Right lung (tissue), 10 donors: Measurements from ENCODE around the gene ATF6. TPM values are rescaled to one million over a fixed set of nuclear protein-coding genes. Genes with fewer than 3 reads are reported as not detected.
A peak's percentile ranks its signal among the peaks of the same experiment; 100 is the strongest.
"Not testable (repeated sequence)": the region's sequence is repeated elsewhere in the genome, so short reads cannot be mapped to it uniquely, and the experiment has no call there.

Source experiments
- DNase-seq, 2 donors: peaks; one replicate each; pipeline ENCODE4 v3.0.0-alpha.2; 2013
- long read RNA-seq, 8 donors: transcript quantifications; one replicate each; lab custom pipeline, GENCODE V29; 2026
- polyA plus RNA-seq, 5 donors: library from polyadenylated mRNA; unstranded; fragments of 120-200 nt; gene quantifications; one replicate each; pipeline versions ENCODE4 v1.2.1 to v1.2.3, GENCODE V29; 2013; ENCODE audit warnings: inconsistent platforms in 1 of 5, low replicate concordance in 1 of 5; ENCODE audit not compliant: insufficient read length in 5 of 5, insufficient read depth in 1 of 5

ATF6 gene, protein sequence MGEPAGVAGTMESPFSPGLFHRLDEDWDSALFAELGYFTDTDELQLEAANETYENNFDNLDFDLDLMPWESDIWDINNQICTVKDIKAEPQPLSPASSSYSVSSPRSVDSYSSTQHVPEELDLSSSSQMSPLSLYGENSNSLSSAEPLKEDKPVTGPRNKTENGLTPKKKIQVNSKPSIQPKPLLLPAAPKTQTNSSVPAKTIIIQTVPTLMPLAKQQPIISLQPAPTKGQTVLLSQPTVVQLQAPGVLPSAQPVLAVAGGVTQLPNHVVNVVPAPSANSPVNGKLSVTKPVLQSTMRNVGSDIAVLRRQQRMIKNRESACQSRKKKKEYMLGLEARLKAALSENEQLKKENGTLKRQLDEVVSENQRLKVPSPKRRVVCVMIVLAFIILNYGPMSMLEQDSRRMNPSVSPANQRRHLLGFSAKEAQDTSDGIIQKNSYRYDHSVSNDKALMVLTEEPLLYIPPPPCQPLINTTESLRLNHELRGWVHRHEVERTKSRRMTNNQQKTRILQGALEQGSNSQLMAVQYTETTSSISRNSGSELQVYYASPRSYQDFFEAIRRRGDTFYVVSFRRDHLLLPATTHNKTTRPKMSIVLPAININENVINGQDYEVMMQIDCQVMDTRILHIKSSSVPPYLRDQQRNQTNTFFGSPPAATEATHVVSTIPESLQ
- polyA plus RNA-seq, result 10 to 100 TPM; 20.7 to 32.9 (median 29.8) TPM
- long read RNA-seq, donor 1, full-length matches to known transcripts, result 8 of 16 reads
- long read RNA-seq, donor 1, partial matches to known transcripts, result 8 of 16 reads
- long read RNA-seq, donor 1, other reads (novel, unspliced or antisense), result 0 of 16 reads
- long read RNA-seq, donor 2, full-length matches to known transcripts, result 5 of 5 reads
- long read RNA-seq, donor 2, partial matches to known transcripts, result 0 of 5 reads
- long read RNA-seq, donor 2, other reads (novel, unspliced or antisense), result 0 of 5 reads
- long read RNA-seq, donor 3, full-length matches to known transcripts, result 5 of 10 reads
- long read RNA-seq, donor 3, partial matches to known transcripts, result 5 of 10 reads
- long read RNA-seq, donor 3, other reads (novel, unspliced or antisense), result 0 of 10 reads
- long read RNA-seq, donor 4, full-length matches to known transcripts, result 6 of 13 reads
- long read RNA-seq, donor 4, partial matches to known transcripts, result 7 of 13 reads
- long read RNA-seq, donor 4, other reads (novel, unspliced or antisense), result 0 of 13 reads
- long read RNA-seq, donor 5, full-length matches to known transcripts, result 11 of 22 reads
- long read RNA-seq, donor 5, partial matches to known transcripts, result 11 of 22 reads
- long read RNA-seq, donor 5, other reads (novel, unspliced or antisense), result 0 of 22 reads
- long read RNA-seq, donor 6, full-length matches to known transcripts, result 7 of 19 reads
- long read RNA-seq, donor 6, partial matches to known transcripts, result 12 of 19 reads
- long read RNA-seq, donor 6, other reads (novel, unspliced or antisense), result 0 of 19 reads
- long read RNA-seq, donor 7, full-length matches to known transcripts, result 5 of 38 reads
- long read RNA-seq, donor 7, partial matches to known transcripts, result 33 of 38 reads
- long read RNA-seq, donor 7, other reads (novel, unspliced or antisense), result 0 of 38 reads
- long read RNA-seq, donor 8, full-length matches to known transcripts, result 1 of 1 reads
- long read RNA-seq, donor 8, partial matches to known transcripts, result 0 of 1 reads
- long read RNA-seq, donor 8, other reads (novel, unspliced or antisense), result 0 of 1 reads

- DNase-seq, result peak; percentile 91 to 94
Measured at GRCh38 chr1:161766102-161766981, at the start of gene ATF6. ATF6 (plus strand) TSS chr1:161766320; CDS start chr1:161766361, 41 bp downstream.

- DNase-seq, result no peak
Measured at GRCh38 chr1:161718559-161719324, 47.4 kb upstream of the ATF6 start.

DNA sequence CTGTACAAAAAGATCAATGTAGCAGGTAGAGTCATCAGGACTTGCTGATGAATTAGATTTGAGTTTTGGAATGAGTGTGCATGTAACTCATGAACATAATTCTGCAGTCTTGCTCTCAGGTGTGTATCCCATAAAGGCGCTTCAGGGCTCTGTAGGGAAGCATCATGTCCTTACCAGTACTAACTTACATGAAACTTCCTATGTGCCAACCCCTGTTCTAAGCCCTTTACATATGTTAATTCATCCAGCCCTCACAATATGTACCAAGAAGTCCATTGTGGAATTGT, 46.9 kb upstream of the ATF6 start:
- DNase-seq, result no peak

GRCh38 chr1:161720422-161720821, 45.7 kb upstream of the ATF6 start:
- no peak for DNase-seq

DNA sequence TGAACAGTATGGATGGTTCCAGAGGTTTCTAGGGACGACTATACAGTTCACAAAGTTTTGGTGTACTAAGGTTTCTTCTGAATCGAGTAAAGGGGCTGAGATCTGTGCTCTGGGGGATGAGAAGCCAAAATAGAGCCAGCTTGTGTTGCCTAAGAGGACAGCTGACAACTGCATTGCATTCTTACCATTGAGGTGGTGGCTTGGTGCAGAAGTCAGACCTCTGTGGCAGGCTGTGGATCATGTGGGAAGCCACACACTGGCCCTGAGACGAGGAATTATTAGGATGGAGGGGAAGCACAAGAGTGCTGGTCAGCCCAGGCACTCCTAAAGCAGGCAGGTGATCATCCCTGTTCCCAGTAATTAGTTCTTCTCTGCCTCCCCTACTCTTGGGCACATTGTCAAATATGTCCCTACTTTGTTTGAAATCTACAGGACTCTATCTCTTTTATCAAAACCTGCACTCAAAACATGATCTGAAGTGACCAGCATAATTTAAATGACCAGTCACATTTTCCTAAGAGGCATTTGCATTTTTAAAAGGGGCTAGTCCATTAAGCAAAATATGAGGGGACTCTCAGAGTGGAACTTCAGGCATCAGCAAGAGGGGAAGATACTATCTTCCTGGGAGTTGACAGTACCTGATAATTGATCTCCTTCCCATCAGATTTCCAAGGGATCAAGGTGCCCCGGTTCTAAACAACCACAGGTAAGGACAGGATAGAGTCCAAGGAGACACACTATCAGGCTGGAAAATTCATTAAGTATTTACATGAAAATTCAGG, 45.0 kb upstream of the ATF6 start, which contains the start of gene FCRLB:
Gene FCRLB (plus strand): TSS at position 589 of the 782 bp plus-strand sequence. CDS start 1,129 bp downstream, outside the sequence.
- DNase-seq, result no peak

GRCh38 chr1:161721738-161722343, 44.3 kb upstream of the ATF6 start:
- no peak for DNase-seq

DNA sequence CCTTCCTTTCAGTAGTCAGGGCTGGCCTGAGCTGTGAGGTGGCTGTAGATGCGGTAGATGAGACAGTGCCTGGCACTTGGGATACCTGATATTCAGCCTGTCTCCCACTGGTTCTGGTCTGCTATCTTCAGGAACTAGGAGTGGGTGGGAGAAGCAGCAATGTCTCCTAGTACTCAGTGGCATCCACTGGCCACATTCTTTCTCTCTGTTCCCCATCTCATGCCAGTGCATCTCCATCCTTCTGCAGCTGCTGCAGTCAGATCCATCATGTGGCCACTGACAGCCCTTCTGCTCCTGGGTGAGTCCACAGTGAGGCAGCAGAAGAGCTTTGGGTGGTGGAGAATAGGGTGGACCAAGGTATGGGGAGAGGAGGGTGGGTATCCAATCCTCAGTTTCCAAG, 43.7 kb upstream of the ATF6 start:
- DNase-seq, result no peak

DNA sequence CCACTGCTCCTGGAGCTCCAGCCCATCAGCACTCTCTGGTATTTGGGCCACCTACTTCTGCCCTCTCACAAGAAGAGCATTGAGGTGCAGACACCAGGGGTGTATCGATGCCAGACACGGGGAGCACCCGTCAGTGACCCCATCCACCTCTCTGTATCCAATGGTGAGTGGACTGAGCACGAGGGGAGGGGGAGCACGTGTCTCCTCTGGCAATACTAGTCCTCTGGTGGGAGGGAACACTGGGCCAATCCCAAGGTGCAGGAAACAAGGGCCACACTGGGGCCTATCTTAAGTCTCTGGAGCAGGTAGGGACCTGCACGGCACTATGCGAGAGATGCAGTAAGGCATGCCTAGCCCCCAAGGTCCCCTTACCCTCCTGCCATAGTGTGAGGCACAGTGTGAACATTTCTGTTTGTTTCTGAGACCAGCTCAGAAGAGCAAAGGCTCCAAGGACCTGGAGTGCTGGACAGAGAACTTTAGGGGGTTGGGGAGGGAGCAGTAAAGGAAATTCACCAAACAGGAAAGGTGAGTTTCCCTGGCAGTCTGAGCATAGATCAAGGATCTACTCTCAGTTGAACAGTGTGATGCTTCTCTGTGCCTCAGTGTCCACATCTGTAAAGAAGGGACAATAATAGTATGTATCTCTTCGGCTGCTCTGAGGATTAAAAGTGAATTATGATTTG, 42.5 kb upstream of the ATF6 start:
- DNase-seq, result peak in 1 of 2 donors; percentile 32

GRCh38 chr1:161725258-161725907, 40.7 kb upstream of the ATF6 start:
- DNase-seq, result not testable (repeated sequence)

DNA sequence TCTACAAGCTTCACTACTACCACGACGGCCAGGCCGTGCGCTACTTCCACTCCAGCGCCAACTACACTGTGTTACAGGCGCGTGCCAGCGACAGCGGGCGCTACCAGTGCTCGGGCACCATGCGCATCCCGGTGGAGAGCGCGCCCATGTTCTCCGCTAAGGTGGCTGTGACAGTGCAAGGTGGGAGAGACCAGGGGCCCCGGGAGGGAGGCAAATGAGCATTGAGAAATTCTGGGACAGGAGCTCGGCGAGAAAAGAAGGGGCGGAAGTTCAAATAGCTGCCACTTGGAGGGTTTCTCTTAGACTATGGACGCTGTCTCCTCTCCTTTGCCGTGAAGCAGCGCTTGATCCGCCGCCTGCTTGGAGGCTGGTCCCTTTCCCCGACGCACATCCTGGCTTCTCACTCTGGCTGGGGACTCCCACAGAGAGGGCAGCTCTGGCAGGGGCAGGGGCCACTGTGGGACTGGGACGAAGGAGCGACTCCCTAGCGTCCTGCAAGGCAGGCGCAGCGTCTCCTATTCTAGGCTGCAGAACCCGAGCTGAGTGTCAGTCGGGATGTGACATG, 40.1 kb upstream of the ATF6 start:
- peak; percentile 43 to 45 for DNase-seq

- peak; percentile 83 to 85 for DNase-seq
Measured at GRCh38 chr1:161726473-161727255, 39.5 kb upstream of the ATF6 start.

DNA sequence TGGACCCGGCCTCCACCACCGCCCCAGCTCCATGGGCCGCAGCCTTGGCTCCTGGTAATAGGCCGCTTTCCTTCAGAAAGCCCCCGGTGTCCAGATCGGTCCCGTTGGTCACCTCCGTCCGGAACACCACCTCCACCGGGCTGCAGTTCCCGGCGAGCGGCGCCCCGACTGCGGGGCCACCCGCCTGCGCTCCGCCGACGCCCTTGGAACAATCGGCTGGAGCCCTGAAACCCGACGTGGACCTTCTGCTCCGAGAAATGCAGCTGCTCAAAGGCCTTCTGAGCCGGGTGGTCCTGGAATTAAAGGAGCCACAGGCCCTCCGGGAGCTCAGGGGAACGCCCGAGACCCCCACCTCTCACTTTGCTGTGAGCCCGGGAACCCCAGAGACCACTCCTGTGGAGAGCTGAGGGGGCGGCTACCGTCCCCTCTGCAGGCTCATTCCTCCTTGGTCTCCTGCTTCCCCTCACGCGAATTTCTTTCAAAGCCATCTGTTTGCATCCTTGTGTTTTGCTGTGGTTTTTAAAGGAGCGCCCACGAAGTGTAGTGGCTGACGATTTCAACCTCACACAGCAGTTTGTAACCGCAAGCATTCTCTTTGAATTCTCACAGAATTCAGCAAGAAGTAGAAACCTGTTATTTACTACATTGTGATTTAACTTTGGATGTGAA, 38.7 kb upstream of the ATF6 start:
- DNase-seq, result no peak

- no peak for DNase-seq
Measured at GRCh38 chr1:161728376-161729226, 37.5 kb upstream of the ATF6 start.
